ENCODE data around the gene CSF1R.
A peak's percentile ranks its signal among the peaks of the same experiment; 100 is the strongest.

The CSF1R gene

DNA sequence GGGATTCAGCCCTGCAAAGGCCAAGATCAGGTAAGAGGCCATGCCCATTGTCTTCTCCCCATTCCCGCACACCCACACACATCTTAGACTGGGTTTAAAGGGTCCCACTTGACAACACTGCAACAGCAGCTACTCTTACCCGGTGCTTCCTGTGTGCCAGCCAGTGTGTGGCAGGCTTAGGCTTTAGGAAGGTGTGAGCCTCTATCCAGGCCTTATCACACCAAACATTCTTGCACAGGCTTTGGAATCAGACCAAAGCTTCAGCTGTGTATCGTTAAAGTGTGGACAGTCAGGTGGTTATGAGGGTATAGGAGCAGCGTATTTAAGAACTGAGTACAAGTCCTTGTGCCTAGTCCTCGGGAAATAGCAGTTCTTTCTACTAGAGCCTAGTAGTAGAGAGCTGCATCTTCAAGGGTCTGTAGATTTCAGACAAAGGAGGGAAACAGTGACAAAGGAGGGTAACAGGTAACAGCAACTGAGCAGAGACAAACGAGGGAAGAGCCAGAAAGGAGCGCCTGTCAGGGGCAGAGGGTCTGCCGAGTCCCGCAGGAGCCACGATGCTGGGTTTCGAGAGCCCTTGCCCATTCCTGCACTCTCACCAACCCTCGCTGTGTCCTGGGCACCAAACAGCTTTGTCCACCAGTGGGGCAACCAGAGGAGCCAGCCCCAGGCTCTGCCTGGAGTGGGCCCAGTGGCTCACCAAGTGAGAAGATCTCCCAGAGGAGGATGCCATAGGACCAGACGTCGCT lies 30.9 kb downstream of the CSF1R start (continued):
- TF ChIP-seq ZSCAN30 (tag by site-specific recombination; IDR thresholded peaks at IDR 0.05) (no peak), ZNF16 (tag by site-specific recombination; IDR thresholded peaks at IDR 0.05; ENCODE audit: low read depth) (no peak)
- TF ChIP-seq, protein P1, sequence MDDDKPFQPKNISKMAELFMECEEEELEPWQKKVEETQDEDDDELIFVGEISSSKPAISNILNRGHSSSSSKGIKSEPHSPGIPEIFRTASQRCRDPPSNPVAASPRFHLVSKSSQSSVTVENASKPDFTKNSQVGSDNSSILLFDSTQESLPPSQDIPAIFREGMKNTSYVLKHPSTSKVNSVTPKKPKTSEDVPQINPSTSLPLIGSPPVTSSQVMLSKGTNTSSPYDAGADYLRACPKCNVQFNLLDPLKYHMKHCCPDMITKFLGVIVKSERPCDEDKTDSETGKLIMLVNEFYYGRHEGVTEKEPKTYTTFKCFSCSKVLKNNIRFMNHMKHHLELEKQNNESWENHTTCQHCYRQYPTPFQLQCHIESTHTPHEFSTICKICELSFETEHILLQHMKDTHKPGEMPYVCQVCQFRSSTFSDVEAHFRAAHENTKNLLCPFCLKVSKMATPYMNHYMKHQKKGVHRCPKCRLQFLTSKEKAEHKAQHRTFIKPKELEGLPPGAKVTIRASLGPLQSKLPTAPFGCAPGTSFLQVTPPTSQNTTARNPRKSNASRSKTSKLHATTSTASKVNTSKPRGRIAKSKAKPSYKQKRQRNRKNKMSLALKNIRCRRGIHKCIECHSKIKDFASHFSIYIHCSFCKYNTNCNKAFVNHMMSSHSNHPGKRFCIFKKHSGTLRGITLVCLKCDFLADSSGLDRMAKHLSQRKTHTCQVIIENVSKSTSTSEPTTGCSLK (tag by site-specific recombination; IDR thresholded peaks at IDR 0.05), result no peak

DNA sequence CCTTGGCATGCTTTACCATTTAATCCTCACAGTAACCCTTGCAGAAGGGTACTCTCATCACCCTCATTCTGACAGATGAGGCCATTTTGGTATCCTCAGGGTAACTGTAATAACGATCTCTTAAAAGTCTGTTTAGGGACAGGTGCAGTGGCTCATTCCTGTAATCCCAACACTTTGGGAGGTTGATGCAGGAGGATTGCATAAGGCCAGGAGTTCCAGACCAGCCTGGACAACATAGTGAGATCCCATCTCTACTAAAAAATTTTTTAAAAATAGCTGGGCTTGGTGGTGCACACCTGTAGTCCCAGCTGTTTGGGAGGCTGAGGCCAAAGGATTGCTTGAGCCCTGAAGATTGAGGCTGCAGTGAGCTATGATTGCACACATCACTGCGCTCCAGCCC lies 31.8 kb downstream of the CSF1R start:
- Histone ChIP-seq H3K4me3 (ENCODE audit: low read depth, low read length) (no peak overlapping the region), H3K36me3 (ENCODE audit: control insufficient read depth in 2 of 2, insufficient read depth in 1 of 2, low read length in 2 of 2) (peaks cover 4 to 69% of the 10 kb centered on the region in 2 experiments; a peak in 2 of 3 replicates), H3K4me1 (ENCODE audit: control insufficient read depth, insufficient read depth, low read length) (no peaks in the 10 kb centered on the region), H3K9me3 (ENCODE audit: control insufficient read depth, insufficient read depth, low read depth, low read length) (no peaks in the 10 kb centered on the region), H3K27ac (ENCODE audit: extremely low read depth, low read depth, low read length) (no peak overlapping the region)
- POLR2A ChIA-PET, result interaction anchor here (1.1 kb wide), 1 partner anchor 10 kb away, joined by 4 read pairs; no protein-coding TSS in a partner anchor
- peak; percentile 56; the same call in 1 of the 2 replicates for TF ChIP-seq ZNF121 (tag by site-specific recombination; IDR thresholded peaks at IDR 0.05)
- no peak for TF ChIP-seq ZNF423 (tag by site-specific recombination; IDR thresholded peaks at IDR 0.05)
- no peak for TF ChIP-seq ZNF473 (tag by site-specific recombination; IDR thresholded peaks at IDR 0.05)
- no peak for TF ChIP-seq GLI2 (tag by site-specific recombination; IDR thresholded peaks at IDR 0.05; ENCODE audit: borderline replicate concordance, low read depth)
- TF ChIP-seq ZNF776 (tag by site-specific recombination; IDR thresholded peaks at IDR 0.05; ENCODE audit: borderline replicate concordance), result no peak
- CTCF ChIA-PET, result no interaction called here

DNA sequence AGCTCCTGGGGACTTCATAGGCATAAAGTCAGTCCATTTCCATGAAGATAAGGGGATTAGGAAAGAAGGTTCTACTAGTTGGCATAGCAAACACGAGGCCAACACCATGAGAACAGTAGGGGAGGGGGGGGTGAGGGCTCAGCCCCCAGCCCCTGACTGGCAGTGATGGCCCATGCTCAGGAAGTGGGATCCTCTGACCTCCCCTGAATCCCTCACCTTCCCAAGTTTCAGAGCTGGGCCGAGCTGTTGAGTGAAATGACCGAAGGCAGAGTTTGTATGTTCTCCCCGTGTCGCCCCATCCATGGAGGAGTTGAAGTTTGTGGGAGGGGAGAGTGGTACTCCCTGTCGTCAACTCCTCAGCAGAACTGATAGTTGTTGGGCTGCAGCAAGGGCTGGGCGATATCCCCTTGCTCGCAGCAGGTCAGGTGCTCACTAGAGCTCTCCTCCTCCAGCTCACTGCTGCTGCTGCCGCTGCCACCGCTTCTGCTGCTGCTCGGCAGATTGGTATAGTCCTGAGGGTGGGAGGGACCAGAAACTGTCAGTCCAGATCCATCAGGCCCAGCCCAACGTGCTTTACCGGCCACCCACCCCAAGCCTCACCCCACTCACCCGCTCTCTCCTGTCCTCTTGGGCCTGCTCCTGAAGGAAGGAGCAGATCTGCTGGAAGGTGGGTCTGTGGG lies 32.5 kb downstream of the CSF1R start:
- no peaks in the 10 kb centered on the region for H3K9me3 ChIP-seq (ENCODE audit: control insufficient read depth, insufficient read depth, low read depth, low read length)
- no peak overlapping the region for H3K4me3 ChIP-seq (ENCODE audit: low read depth, low read length)
- ChIA-PET POLR2A (interaction anchor here (1.1 kb wide), 1 partner anchor 9 kb away, joined by 4 read pairs; no protein-coding TSS in a partner anchor), CTCF (no interaction called here)
- H3K4me1 ChIP-seq (ENCODE audit: control insufficient read depth, insufficient read depth, low read length), result no peaks in the 10 kb centered on the region
- TF ChIP-seq, protein P2, sequence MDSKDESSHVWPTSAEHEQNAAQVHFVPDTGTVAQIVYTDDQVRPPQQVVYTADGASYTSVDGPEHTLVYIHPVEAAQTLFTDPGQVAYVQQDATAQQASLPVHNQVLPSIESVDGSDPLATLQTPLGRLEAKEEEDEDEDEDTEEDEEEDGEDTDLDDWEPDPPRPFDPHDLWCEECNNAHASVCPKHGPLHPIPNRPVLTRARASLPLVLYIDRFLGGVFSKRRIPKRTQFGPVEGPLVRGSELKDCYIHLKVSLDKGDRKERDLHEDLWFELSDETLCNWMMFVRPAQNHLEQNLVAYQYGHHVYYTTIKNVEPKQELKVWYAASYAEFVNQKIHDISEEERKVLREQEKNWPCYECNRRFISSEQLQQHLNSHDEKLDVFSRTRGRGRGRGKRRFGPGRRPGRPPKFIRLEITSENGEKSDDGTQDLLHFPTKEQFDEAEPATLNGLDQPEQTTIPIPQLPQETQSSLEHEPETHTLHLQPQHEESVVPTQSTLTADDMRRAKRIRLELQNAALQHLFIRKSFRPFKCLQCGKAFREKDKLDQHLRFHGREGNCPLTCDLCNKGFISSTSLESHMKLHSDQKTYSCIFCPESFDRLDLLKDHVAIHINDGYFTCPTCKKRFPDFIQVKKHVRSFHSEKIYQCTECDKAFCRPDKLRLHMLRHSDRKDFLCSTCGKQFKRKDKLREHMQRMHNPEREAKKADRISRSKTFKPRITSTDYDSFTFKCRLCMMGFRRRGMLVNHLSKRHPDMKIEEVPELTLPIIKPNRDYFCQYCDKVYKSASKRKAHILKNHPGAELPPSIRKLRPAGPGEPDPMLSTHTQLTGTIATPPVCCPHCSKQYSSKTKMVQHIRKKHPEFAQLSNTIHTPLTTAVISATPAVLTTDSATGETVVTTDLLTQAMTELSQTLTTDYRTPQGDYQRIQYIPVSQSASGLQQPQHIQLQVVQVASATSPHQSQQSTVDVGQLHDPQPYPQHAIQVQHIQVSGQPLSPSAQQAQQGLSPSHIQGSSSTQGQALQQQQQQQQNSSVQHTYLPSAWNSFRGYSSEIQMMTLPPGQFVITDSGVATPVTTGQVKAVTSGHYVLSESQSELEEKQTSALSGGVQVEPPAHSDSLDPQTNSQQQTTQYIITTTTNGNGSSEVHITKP (tag by site-specific recombination; IDR thresholded peaks at IDR 0.05), result peak; percentile 40
- TF ChIP-seq, protein P3, sequence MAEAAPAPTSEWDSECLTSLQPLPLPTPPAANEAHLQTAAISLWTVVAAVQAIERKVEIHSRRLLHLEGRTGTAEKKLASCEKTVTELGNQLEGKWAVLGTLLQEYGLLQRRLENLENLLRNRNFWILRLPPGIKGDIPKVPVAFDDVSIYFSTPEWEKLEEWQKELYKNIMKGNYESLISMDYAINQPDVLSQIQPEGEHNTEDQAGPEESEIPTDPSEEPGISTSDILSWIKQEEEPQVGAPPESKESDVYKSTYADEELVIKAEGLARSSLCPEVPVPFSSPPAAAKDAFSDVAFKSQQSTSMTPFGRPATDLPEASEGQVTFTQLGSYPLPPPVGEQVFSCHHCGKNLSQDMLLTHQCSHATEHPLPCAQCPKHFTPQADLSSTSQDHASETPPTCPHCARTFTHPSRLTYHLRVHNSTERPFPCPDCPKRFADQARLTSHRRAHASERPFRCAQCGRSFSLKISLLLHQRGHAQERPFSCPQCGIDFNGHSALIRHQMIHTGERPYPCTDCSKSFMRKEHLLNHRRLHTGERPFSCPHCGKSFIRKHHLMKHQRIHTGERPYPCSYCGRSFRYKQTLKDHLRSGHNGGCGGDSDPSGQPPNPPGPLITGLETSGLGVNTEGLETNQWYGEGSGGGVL (tag by site-specific recombination; IDR thresholded peaks at IDR 0.05), result no peak
- no peak for TF ChIP-seq ZNF549 (tag by site-specific recombination; IDR thresholded peaks at IDR 0.05)
- H3K36me3 ChIP-seq (ENCODE audit: control insufficient read depth in 2 of 2, insufficient read depth in 1 of 2, low read length in 2 of 2), result peaks cover 8 to 76% of the 10 kb centered on the region in 2 experiments; a peak in 2 of 3 replicates
- H3K27ac ChIP-seq (ENCODE audit: extremely low read depth, low read depth, low read length), result no peak overlapping the region

Measured in HEK293 (cell line).